Activated CD8-positive, alpha-beta memory T cell treated with anti-CD3 and anti-CD28 coated beads for 36 hours (primary cell): ENCODE results near the gene SUGCT. TPM values are rescaled to one million over a fixed set of nuclear protein-coding genes. Genes with fewer than 3 reads are reported as not detected.
"Not testable (repeated sequence)": the region's sequence is repeated elsewhere in the genome, so short reads cannot be mapped to it uniquely, and the experiment has no call there.

Experiments used
- CTCF ChIA-PET: fragments of 350-600 bp; sonication (Branson Sonifier 250); formaldehyde crosslinking; loops from one replicate; lab custom pipeline; 2021; ENCODE audit warnings: antibody characterized with exemption; lab: Charles Lee
- POLR2A ChIA-PET: fragments of 350-600 bp; sonication (Branson Sonifier 250); formaldehyde crosslinking; loops from one replicate; lab custom pipeline; 2021; ENCODE audit warnings: antibody characterized with exemption; lab: Charles Lee
- total RNA-seq, 2 experiments: library from RNA; stranded (reverse); gene quantifications; one replicate each; pipeline ENCODE4 v1.2.3, GENCODE V29; 2021

SUGCT gene
- total RNA-seq, 2 experiments from 2014 or later: 1.1 to 1.3 TPM

DNA sequence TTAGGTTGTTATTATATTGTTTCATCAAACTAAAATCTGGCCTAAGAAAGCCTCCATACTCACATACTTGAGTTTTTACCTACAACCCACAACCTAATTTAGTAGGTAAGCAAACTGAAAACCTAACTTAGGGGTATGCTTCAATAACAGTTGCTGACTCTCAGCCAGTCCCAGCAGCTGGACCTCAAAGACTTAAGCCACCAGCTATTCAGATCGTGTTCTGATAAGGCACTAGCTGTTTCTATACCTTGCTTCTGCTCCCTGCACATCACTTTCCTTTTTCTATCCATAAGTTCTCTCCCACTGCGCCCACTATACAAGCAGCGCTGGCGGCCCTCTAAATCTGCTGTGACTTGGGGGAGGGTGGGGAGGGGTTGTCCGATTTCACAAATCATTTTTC lies 42.3 kb downstream of the SUGCT start:
- ChIA-PET CTCF (no interaction called here), POLR2A (no interaction called here)

- POLR2A ChIA-PET: interaction anchor here (0.7 kb wide), 1 partner anchor 953 kb away, joined by 9 read pairs; no protein-coding TSS in a partner anchor
- CTCF ChIA-PET: no interaction called here
These were observed 47.6 kb downstream of the SUGCT start for GRCh38 chr7:40182452-40182851.

DNA sequence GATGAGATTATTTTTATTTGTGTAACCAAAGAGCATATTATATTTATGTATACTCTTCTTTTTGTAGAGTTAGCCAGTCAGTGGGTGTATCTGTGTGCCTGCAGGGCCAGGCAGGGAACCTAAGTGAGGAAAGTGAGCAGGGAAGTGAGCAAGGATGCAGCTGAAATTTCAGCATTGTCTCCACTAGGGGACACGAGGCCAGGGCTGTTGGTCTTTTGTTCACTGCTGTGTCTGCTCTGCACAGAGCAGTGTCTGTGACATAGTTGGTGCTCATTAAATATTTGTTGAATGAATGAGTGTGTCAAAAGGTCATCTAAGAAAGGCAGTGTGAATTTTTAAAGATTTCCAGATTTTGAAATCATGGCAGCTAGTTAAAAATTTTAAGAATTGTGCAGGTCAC lies 51.8 kb downstream of the SUGCT start:
- ChIA-PET CTCF (no interaction called here), POLR2A (no interaction called here)

- ChIA-PET CTCF (no interaction called here), POLR2A (no interaction called here)
These were observed 57.2 kb downstream of the SUGCT start for GRCh38 chr7:40192036-40192435.

DNA sequence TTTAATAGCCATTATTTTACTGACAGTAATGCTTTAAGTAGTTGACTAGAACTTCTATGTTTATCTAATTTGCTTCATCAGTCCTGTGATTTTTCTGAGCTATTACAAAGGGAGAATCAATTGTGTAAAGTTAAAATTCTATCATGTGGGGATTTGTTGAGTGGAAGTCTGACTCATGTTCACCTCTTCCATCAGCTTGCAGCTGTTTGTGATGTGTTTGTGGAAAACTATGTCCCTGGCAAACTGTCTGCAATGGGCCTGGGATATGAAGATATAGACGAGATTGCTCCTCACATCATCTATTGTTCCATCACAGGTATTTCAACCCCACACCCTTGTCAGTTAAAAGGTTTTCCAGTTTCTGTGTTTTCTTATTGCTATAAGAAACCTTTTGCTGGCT lies 59.9 kb downstream of the SUGCT start:
- ChIA-PET POLR2A (no interaction called here), CTCF (no interaction called here)

- CTCF ChIA-PET: no interaction called here
- POLR2A ChIA-PET: no interaction called here
These were observed 62.7 kb downstream of the SUGCT start for GRCh38 chr7:40197527-40197926.

DNA sequence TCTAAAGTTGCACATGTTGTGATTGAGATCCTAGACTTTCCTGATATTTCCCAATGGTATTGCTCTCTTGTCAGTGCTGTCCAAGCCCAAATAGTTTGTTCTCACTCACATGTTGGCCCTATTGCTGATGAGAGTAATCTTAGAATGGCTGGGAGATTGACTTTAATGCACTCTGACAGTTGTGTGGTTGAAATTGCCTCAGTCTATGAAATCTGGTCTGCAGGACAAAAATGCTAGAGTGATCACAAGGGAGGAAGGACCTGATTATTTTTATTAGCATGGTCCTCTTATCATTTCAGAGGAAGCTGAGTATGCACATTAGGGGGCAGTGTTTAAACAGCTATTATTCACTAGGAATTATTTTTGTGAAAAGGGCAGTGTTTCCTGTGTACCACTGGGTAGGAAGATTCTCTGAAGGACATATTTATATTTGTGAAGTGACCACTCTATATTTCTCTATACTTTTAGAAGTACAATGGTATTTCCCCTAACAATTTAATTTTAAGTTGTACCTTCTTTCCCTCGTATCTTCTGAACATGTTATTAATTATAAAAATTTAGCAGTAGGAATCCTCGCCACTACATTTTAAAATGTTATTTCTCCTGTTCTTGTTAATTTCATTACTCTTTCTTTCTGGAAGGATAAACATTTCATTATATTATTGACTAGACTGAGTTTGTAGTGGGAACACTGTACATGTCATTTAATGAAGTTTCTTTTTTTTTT lies 64.4 kb downstream of the SUGCT start:
- POLR2A ChIA-PET: no interaction called here
- CTCF ChIA-PET: no interaction called here

DNA sequence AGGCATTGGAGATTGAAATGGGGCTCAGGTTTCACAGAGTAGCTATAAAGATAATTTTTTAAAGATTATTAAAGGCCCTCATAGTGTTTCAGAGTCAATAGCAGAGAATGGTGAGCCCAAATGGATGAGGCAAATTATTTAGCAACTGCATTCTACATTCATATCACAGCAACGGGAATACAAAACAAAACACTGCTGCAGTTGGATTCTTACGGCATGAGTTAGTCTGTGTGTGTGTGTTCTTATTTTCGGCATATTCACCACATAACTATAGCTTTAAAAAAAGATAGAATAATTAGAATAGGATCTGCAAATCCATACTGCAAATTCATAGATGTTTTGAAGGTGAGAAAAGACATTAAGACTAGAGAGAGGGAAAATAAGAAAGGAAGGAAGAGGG lies 66.0 kb downstream of the SUGCT start:
- ChIA-PET POLR2A (no interaction called here), CTCF (no interaction called here)

DNA sequence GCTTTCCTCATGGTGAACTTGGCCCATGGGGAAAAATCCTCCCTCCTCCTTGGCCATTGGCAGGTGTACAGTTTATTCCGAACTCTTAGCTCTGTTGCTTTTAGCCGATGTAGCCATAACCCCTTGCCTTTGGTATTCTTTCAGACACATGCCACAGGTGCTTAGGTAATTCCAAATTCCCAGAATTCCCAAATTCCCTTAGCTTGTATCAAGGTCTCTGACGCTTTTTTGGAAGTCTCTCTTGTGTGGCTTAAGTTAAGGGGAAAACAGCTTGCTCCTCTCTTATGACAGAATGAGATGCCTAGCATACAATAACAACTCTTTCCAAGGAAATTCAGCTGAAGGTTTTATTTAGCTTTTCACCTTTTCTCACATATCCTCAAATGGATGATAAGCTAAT lies 68.0 kb downstream of the SUGCT start:
- ChIA-PET CTCF (no interaction called here), POLR2A (no interaction called here)

DNA sequence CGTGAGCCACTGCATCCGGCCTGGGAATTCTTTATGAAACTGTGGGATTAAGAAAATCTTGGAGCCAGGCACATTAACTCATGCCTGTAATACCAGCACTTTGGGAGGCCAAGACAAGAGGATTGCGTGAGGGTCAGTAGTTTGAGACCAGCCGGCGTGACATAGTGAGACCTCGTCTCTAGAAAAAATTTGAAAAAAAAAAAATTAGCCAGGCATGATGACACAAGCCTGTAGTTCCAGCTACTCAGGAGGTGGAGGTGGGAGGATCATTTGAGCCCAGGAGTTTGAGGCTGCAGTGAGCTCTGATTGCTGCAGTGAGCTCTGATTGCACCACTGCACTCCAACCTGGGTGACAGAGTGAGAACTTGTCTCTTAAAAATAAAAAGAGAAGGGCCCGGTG lies 69.8 kb downstream of the SUGCT start:
- POLR2A ChIA-PET: no interaction called here

DNA sequence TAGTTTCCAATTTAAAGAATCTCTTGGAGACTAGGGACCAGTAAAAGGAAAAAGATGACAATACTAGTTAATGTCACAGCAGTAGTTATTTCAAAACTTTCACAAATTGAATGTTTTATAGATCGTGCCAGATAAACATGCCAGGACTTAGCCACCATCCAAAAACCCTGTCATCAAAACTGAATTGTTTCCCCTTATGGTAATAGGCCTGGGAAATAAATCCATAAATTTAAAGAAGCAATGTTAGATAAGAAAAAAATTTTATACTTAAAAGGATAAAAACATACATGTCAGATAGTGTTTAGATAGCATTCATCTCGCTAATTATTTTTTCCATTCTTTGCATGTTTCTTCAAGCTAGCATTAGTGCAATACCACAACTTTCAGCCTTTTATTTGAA lies 71.2 kb downstream of the SUGCT start:
- POLR2A ChIA-PET: interaction anchor here (0.6 kb wide), 1 partner anchor 1135 kb away, joined by 4 read pairs; no protein-coding TSS in a partner anchor
- CTCF ChIA-PET: no interaction called here

More for the DNA sequence above, 69.8 kb downstream of the SUGCT start:
- CTCF ChIA-PET: no interaction called here

DNA sequence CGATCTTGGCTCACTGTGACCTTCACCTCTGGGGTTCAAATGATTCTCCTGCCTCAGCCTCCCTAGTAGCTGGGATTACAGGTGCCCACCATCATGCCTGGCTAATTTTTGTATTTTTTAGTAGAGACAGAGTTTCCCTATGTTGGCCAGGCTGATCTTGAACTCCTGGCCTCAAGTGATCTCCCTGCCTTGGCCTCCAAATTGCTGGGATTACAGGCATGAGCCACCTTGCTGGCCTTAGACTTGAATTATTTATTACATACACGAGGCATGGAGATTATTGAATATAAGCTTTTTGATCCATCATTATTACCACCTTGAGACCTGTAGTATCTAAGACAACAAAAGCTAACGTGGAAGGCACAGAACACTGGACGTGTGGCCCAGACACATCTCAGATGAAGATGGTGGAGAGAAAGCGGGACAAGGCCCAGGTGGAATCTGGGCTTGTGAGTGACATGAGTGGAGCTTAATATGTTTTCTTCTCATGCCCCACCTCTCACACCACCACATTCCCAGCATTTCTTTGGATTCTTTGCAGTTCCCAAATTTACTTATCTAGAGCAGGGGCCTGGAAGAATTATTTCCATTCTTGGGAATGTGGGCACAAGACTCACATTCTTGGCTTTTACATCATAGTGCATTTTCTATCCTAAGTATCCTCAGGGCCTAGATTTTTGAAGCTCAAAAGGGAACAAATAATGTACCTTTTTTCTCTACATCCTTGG lies 76.6 kb downstream of the SUGCT start:
- ChIA-PET CTCF (interaction anchor here (1.2 kb wide), 1 partner anchor 11 kb away, joined by 3 read pairs; no protein-coding TSS in a partner anchor), POLR2A (no interaction called here)

GRCh38 chr7:40213291-40213690 lies 78.5 kb downstream of the SUGCT start:
- POLR2A ChIA-PET: no interaction called here

GRCh38 chr7:40213856-40214255 lies 79.1 kb downstream of the SUGCT start:
- CTCF ChIA-PET: no interaction called here
- POLR2A ChIA-PET: no interaction called here

More at GRCh38 chr7:40213291-40213690, 78.5 kb downstream of the SUGCT start:
- CTCF ChIA-PET: no interaction called here

DNA sequence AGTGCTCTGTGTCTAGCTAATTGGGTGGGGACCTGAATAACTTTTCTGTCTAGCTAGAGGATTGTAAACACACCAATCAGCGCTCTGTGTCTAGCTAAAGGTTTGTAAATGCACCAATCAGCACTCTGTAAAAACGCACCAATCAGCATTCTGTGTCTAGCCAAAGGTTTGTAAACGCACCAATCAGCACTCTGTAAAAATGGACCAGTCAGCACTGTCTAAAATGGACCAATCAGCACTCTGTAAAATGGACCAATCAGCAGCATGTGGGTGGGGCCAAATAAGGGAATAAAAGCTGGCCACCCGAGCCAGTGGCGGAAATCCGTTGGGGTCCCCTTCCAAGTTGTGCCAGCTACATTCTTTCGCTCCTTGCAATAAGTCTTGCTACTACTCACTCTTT lies 83.8 kb downstream of the SUGCT start:
- CTCF ChIA-PET, POLR2A ChIA-PET: not testable (repeated sequence)

- POLR2A ChIA-PET: no interaction called here
These were observed 85.1 kb downstream of the SUGCT start for GRCh38 chr7:40219917-40220316.

DNA sequence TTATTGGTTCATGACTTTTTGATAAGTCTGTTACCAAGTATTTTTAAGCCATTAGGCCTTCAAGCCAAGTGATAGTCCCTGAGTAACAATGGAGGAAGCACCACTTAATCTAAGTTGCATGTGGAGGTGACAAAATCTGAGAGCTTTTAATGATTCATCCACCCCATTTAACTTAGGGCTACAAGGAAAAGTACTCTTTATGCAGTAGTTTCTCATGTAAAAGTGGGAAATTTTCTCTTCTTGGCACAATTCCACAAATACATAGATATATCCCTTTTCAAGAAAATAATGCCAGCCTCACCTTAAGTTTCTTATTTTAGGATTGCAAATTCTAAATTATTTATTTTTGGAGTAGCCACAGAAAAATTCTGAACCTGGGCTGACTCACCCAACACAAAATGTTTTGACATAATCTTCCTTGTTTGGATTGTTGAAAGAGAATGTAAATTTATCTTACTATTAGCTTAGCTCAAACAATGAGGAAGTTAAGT lies 85.7 kb downstream of the SUGCT start:
- ChIA-PET CTCF (no interaction called here), POLR2A (no interaction called here)

More at GRCh38 chr7:40219917-40220316, 85.1 kb downstream of the SUGCT start:
- CTCF ChIA-PET: no interaction called here

- ChIA-PET POLR2A (no interaction called here), CTCF (interaction anchor here (1.3 kb wide), 1 partner anchor 11 kb away, joined by 3 read pairs; no protein-coding TSS in a partner anchor)
These were observed 87.0 kb downstream of the SUGCT start for GRCh38 chr7:40221836-40222235.

GRCh38 chr7:40223451-40224127 lies 88.8 kb downstream of the SUGCT start:
- CTCF ChIA-PET: no interaction called here
- POLR2A ChIA-PET: no interaction called here

DNA sequence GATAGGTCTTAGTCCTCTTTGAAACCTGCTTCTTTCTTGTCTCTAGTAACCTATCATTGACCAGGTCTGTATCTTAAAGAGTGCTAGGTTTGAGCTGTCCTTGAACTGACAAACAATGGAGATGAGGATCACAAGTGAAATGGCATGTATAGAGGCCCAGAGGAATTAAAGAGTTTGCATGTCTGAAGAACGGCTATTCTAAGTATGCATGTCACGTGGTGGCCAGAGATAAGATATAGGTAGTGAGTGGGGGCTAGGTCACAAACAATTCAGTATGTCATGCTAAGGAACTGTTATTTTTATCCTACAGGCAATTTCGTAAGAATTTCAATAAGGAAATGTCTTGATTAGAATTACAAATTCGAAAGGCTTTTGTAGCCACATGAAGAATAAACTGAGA lies 95.3 kb downstream of the SUGCT start:
- ChIA-PET CTCF (no interaction called here), POLR2A (no interaction called here)
